ENCODE measurements around the gene HBS1L. TPM values are rescaled to one million over a fixed set of nuclear protein-coding genes. Genes with fewer than 3 reads are reported as not detected.

Gene HBS1L
- total and polyA plus RNA-seq, 9 of the 15 experiments (the other 6 are each of a cell fraction or from before 2014, with no cell fraction given): 101 to 199 (median 145) TPM

DNA sequence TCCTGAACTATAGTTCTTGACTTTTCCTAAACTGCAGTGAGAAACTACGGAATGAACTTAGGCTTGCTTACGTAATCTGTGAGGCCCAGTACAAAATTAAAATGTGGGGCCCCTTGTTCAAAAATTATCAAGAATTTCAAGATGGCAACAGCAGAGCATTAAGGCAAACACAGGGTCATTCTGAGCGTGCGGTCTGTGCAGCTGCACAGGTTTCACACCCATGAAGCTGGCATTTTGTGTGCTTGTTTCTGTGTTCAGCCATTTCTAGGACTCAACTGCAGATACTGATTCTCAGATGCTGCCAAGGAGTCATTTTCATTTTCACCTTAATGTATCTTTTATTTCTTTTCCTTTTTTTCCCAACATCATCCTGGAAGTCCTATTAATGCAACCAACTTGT lies 49.6 kb upstream of the HBS1L start:
- no peak for TF ChIP-seq HNRNPH1 (optimal IDR thresholded peaks at IDR 0.05; ENCODE audit: low read depth, low read length)
- no peak for TF ChIP-seq DLX4 (CRISPR knock-in tag; IDR thresholded peaks at IDR 0.05)
- no peak for TF ChIP-seq HNRNPK (IDR thresholded peaks at IDR 0.05; ENCODE audit: low read depth, low read length, poor library complexity, severe bottlenecking)
- Histone ChIP-seq H3K27me3 (ENCODE audit: control insufficient read depth in 2 of 2, insufficient read depth in 2 of 2, low read length in 2 of 2) (no peaks in the 10 kb centered on the region), H3K4me2 (ENCODE audit: insufficient read depth, low read length) (no peak overlapping the region), H3K9me3 (replicated peaks; ENCODE audit: control insufficient read depth, insufficient read depth, low read depth, low read length) (no peaks in the 10 kb centered on the region), H3K27ac (ENCODE audit: extremely low read depth, low read depth, low read length) (no peak overlapping the region), H4K20me1 (replicated peaks; ENCODE audit: control insufficient read depth, insufficient read depth, low read length) (no peaks in the 10 kb centered on the region), H3K9ac (ENCODE audit: insufficient read depth in 1 of 2, low read depth in 2 of 2, low read length in 2 of 2) (no peak overlapping the region), H2AFZ (ENCODE audit: low read depth, low read length) (peak overlapping the region; percentile 48), H3K4me1 (replicated peaks in 1 of 2; ENCODE audit: control insufficient read depth in 2 of 2, insufficient read depth in 2 of 2, low read length in 2 of 2) (peaks cover 0 to 11% of the 10 kb centered on the region in 2 experiments; a peak in 2 of 5 replicates), H3K9me1 (ENCODE audit: control insufficient read depth, insufficient read depth, low read length) (no peaks in the 10 kb centered on the region), H3K4me3 (no peak overlapping the region), H3K36me3 (ENCODE audit: control insufficient read depth, insufficient read depth, low read length) (no peaks in the 10 kb centered on the region), H3K79me2 (ENCODE audit: control insufficient read depth, insufficient read depth, low read length) (no peaks in the 10 kb centered on the region)
- WGBS (ENCODE audit: insufficient coverage, low coverage, missing lambda C conversion rate): 84% methylated on average over 4 of the region's 4 CpGs
- ChIA-PET POLR2A (interaction anchor here (1.3 to 1.8 kb wide), 2 partner anchors 10 to 36 kb away, joined by 3 to 4 read pairs; no protein-coding TSS in a partner anchor), CTCF (ENCODE audit: low intra/inter-chr PET ratio) (no interaction called here)
- DNase-seq (ENCODE audit: extremely low read depth in 1 of 4, low spot score in 3 of 4) (no peak), FAIRE-seq (no peak), ATAC-seq (no peak)
- in situ Hi-C loops (cut with MboI) (no loop called here), intact Hi-C loops (cut with micrococcal nuclease) (no loop called here)
- no TSS peak for BruUV-seq (replicated peaks)

DNA sequence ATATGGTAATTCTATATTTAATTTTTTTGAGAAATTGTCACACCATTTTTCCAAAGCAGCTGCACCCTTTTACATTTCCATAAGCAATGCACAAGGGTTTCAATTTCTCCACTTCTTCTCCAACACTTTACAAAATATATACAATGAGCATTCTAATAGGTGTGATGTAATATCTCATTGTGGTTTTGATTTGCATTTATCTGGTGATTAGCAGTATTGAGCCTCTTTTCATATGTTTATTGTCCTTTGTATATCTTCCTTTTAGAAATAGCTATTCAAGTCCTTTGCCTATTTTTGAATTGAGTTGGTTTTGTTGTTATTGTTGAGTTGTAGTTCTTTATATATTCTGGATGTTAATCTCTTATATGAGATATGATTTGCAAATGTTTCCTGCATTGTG lies 47.6 kb upstream of the HBS1L start:
- H3K4me3 ChIP-seq: no peak overlapping the region
- TF ChIP-seq NR2F6 (CRISPR knock-in tag; IDR thresholded peaks at IDR 0.05) (no peak), NELFE (IDR thresholded peaks at IDR 0.05; ENCODE audit: insufficient read depth, insufficient read length) (no peak), MIER1 (IDR thresholded peaks at IDR 0.05; ENCODE audit: low read depth) (no peak), RBM25 (IDR thresholded peaks at IDR 0.05; ENCODE audit: low read depth, low read length, severe bottlenecking) (no peak), CGGBP1 (CRISPR knock-in tag; IDR thresholded peaks at IDR 0.05) (no peak), JUND (IDR thresholded peaks at IDR 0.05; ENCODE audit: borderline replicate concordance, low read depth, low read length) (no peak), JUND (tag; IDR thresholded peaks at IDR 0.05; ENCODE audit: borderline replicate concordance, low read depth, low read length) (no peak), POLR3G (IDR thresholded peaks at IDR 0.05; ENCODE audit: extremely low read depth, insufficient read length, insufficient replicate concordance) (no peak), KAT8 (IDR thresholded peaks at IDR 0.05; ENCODE audit: low read depth) (no peak)
- TF ChIP-seq, protein P1, sequence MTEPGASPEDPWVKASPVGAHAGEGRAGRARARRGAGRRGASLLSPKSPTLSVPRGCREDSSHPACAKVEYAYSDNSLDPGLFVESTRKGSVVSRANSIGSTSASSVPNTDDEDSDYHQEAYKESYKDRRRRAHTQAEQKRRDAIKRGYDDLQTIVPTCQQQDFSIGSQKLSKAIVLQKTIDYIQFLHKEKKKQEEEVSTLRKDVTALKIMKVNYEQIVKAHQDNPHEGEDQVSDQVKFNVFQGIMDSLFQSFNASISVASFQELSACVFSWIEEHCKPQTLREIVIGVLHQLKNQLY (CRISPR knock-in tag; conservative IDR thresholded peaks at IDR 0.05): no peak
- TF ChIP-seq, protein P2, sequence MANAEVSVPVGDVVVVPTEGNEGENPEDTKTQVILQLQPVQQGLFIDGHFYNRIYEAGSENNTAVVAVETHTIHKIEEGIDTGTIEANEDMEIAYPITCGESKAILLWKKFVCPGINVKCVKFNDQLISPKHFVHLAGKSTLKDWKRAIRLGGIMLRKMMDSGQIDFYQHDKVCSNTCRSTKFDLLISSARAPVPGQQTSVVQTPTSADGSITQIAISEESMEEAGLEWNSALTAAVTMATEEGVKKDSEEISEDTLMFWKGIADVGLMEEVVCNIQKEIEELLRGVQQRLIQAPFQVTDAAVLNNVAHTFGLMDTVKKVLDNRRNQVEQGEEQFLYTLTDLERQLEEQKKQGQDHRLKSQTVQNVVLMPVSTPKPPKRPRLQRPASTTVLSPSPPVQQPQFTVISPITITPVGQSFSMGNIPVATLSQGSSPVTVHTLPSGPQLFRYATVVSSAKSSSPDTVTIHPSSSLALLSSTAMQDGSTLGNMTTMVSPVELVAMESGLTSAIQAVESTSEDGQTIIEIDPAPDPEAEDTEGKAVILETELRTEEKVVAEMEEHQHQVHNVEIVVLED (CRISPR knock-in tag; IDR thresholded peaks at IDR 0.05): no peak

More for the DNA sequence above, 47.6 kb upstream of the HBS1L start:
- no peaks in the 10 kb centered on the region for H3K36me3 ChIP-seq (ENCODE audit: control insufficient read depth, insufficient read depth, low read length)
- no peaks in the 10 kb centered on the region for H4K20me1 ChIP-seq (replicated peaks; ENCODE audit: control insufficient read depth, insufficient read depth, low read length)
- POLR2A ChIA-PET: no interaction called here
- DNase-seq (ENCODE audit: extremely low read depth in 1 of 4, low spot score in 3 of 4) (no peak), FAIRE-seq (no peak), ATAC-seq (no peak)
- H3K27ac ChIP-seq (ENCODE audit: extremely low read depth, low read depth, low read length): no peak overlapping the region
- H3K9me3 ChIP-seq (replicated peaks; ENCODE audit: control insufficient read depth, insufficient read depth, low read depth, low read length): no peaks in the 10 kb centered on the region
- H2AFZ ChIP-seq (ENCODE audit: low read depth, low read length): no peak overlapping the region
- peaks cover 3 to 6% of the 10 kb centered on the region in 2 experiments; a peak in 3 of 5 replicates for H3K4me1 ChIP-seq (replicated peaks in 1 of 2; ENCODE audit: control insufficient read depth in 2 of 2, insufficient read depth in 2 of 2, low read length in 2 of 2)
- no peaks in the 10 kb centered on the region for H3K27me3 ChIP-seq (ENCODE audit: control insufficient read depth in 2 of 2, insufficient read depth in 2 of 2, low read length in 2 of 2)
- intact Hi-C loops (cut with micrococcal nuclease) (no loop called here), in situ Hi-C loops (cut with MboI) (no loop called here)
- H3K9me1 ChIP-seq (ENCODE audit: control insufficient read depth, insufficient read depth, low read length): no peaks in the 10 kb centered on the region
- CTCF ChIA-PET (ENCODE audit: low intra/inter-chr PET ratio): no interaction called here
- BruUV-seq (replicated peaks): no TSS peak
- H3K4me2 ChIP-seq (ENCODE audit: insufficient read depth, low read length): no peak overlapping the region
- H3K79me2 ChIP-seq (ENCODE audit: control insufficient read depth, insufficient read depth, low read length): no peaks in the 10 kb centered on the region
- H3K9ac ChIP-seq (ENCODE audit: insufficient read depth in 1 of 2, low read depth in 2 of 2, low read length in 2 of 2): no peak overlapping the region
